Heart left ventricle (tissue), 13 donors: ENCODE data around the gene C11orf58.

ENCODE experiments used
- CTCF ChIP-seq, 12 donors: fragments of 200-600 bp; sonication (generic) in 4 of 12; IDR thresholded peaks; one replicate each; pipeline versions ENCODE4 v1.5.0 to v1.8.0; 2018 to 2022; ENCODE audit warnings: antibody characterized with exemption in 12 of 12, mild to moderate bottlenecking in 5 of 12
- POLR2A ChIP-seq, 2 donors: fragments of 450-650 bp; IDR thresholded peaks; one replicate each; pipeline ENCODE4 v1.6.1; 2017; ENCODE audit warnings: antibody characterized with exemption in 2 of 2, mild to moderate bottlenecking in 2 of 2, moderate library complexity in 2 of 2
- donor health status: ischemic (EF 13 %, LVEDD 7.1; RV severe dilation, severe dysfunction).
- donor health status: DM: no; HTN: yes; CAD: no.
- donor health status: DM: no; HTN: no; CAD: no.
- donor health status: ischemic (EF 25% LVEDD 6.9; RV normal size, moderate dysfunction).
- donor health status: ischemic (EF 25% LVEDD 5.7; RV mildly dilated, moderate dysfunction).
- donor health status: ischemic (EF 35%, LVEDD 5.7; RV mildly dilated, moderate dysfunction).
- donor health status: nonischemic (EF 11% LVEDD 7.7; RV severe dilation, severe dysfunction).
- donor health status: DM: yes; HTN: yes; CAD: no.
- donor health status: PGD.
- donor health status: ischemic (EF 29% LVEDD 5.4; RV normal size, mild dysfunction).
- donor health status: nonischemic (EF 23%, LVEDD 6.1; RV moderate dilation, normal function).

DNA sequence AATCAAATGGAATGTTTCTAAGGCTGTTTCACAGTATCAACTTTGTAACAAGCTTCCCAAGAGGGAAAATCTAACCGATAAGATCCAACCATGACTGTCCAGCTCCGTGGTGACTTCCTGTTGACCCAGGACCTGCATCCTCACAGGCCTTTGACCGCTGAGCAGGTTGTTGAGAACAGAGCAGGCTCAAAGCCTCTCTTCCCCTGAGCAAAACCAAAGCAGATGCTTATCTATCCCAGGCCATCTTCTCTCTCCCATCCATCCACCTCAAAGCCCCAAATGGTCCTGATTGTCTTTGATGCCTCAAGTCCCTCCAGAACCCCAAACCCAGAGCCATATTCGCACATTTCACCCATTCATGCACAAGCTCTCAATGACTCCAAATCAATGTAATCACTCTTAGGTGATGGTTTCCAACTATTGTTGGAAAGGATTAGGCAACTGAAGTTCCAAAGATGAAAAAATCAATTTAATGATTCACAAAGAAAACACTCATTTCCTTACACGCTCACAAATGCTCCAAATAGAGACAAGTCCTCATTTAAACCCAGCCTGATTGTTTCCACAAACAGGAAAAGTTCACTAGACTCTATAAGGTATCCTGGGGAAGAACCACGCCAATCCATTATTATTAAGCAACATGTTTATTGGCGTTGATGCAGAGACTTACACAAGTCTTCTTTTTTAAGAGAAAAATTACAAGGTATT, 48.7 kb downstream of the C11orf58 start:
- TF ChIP-seq CTCF (IDR thresholded peaks at IDR 0.05) (no peak), POLR2A (IDR thresholded peaks at IDR 0.05) (no peak)
